ENCODE measurements around the gene PTGER4. TPM values are rescaled to one million over a fixed set of nuclear protein-coding genes. Genes with fewer than 3 reads are reported as not detected.

The PTGER4 gene
- total and polyA plus RNA-seq, 2 donors from 2014 or later, result 8.5 to 17.2 TPM

- intact Hi-C loops (cut with DNase I), result no loop called here
- H3K27ac ChIP-seq (ENCODE audit: low read depth in 2 of 2, low read length in 2 of 2), result no peak overlapping the region
- no peaks in the 10 kb centered on the region for H3K9me3 ChIP-seq (ENCODE audit: control insufficient read depth in 2 of 3, insufficient read depth in 1 of 3, low read length in 3 of 3)
- peaks cover 0 to 11% (median 0%) of the 10 kb centered on the region in 3 donors for H3K4me1 ChIP-seq (ENCODE audit: control insufficient read depth in 2 of 3, insufficient read depth in 2 of 3, low read depth in 1 of 3, low read length in 3 of 3)
- FAIRE-seq (no peak), DNase-seq (no peak)
- H3K36me3 ChIP-seq (ENCODE audit: control insufficient read depth in 2 of 3, insufficient read depth in 3 of 3, low read length in 3 of 3), result no peaks in the 10 kb centered on the region
- H3K27me3 ChIP-seq (ENCODE audit: control insufficient read depth, insufficient read depth, low read length), result peaks cover 3% of the 10 kb centered on the region
- H3K9ac ChIP-seq (ENCODE audit: low read length in 3 of 3), result no peak overlapping the region
- peak overlapping the region in 1 of 3 donors; percentile 44 for H3K4me3 ChIP-seq (ENCODE audit: low read length in 3 of 3)
- no peak for TF ChIP-seq CTCF (IDR thresholded peaks at IDR 0.05; ENCODE audit: borderline replicate concordance, extremely low read depth, insufficient read depth)
Measured at GRCh38 chr5:40678026-40678425, 1.7 kb upstream of the PTGER4 start.

GRCh38 chr5:40678460-40679147 is 1.1 kb upstream of the PTGER4 start:
- intact Hi-C loops (cut with DNase I), result no loop called here
- Histone ChIP-seq H3K4me1 (ENCODE audit: control insufficient read depth in 2 of 3, insufficient read depth in 2 of 3, low read depth in 1 of 3, low read length in 3 of 3) (peaks cover 0 to 11% (median 0%) of the 10 kb centered on the region in 3 donors), H3K36me3 (ENCODE audit: control insufficient read depth in 2 of 3, insufficient read depth in 3 of 3, low read length in 3 of 3) (no peaks in the 10 kb centered on the region), H3K9me3 (ENCODE audit: control insufficient read depth in 2 of 3, insufficient read depth in 1 of 3, low read length in 3 of 3) (no peaks in the 10 kb centered on the region), H3K27ac (ENCODE audit: low read depth in 2 of 2, low read length in 2 of 2) (peak overlapping the region; percentile 36 to 91), H3K9ac (ENCODE audit: low read length in 3 of 3) (peak overlapping the region; percentile 29 to 73 (median 67)), H3K27me3 (ENCODE audit: control insufficient read depth, insufficient read depth, low read length) (peaks cover 3% of the 10 kb centered on the region), H3K4me3 (ENCODE audit: low read length in 3 of 3) (peak overlapping the region; percentile 74 to 83 (median 81))
- FAIRE-seq (no peak), DNase-seq (no peak)
- no peak for TF ChIP-seq CTCF (IDR thresholded peaks at IDR 0.05; ENCODE audit: borderline replicate concordance, extremely low read depth, insufficient read depth)

- no peak for TF ChIP-seq CTCF (IDR thresholded peaks at IDR 0.05; ENCODE audit: borderline replicate concordance, extremely low read depth, insufficient read depth)
- Histone ChIP-seq H3K9me3 (ENCODE audit: control insufficient read depth in 2 of 3, insufficient read depth in 1 of 3, low read length in 3 of 3) (no peaks in the 10 kb centered on the region), H3K27me3 (ENCODE audit: control insufficient read depth, insufficient read depth, low read length) (peaks cover 3% of the 10 kb centered on the region), H3K4me3 (ENCODE audit: low read length in 3 of 3) (peak overlapping the region; percentile 76 to 83 (median 81)), H3K4me1 (ENCODE audit: control insufficient read depth in 2 of 3, insufficient read depth in 2 of 3, low read depth in 1 of 3, low read length in 3 of 3) (peaks cover 0 to 11% (median 0%) of the 10 kb centered on the region in 3 donors), H3K27ac (ENCODE audit: low read depth in 2 of 2, low read length in 2 of 2) (peak overlapping the region; percentile 95 to 96), H3K36me3 (ENCODE audit: control insufficient read depth in 2 of 3, insufficient read depth in 3 of 3, low read length in 3 of 3) (no peaks in the 10 kb centered on the region), H3K9ac (ENCODE audit: low read length in 3 of 3) (peak overlapping the region; percentile 55 to 73 (median 67))
- DNase-seq, result peak; percentile 94 to 98 (median 96)
- intact Hi-C loops (cut with DNase I), result no loop called here
- FAIRE-seq, result no peak
Measured at GRCh38 chr5:40679148-40679912, 385 bp upstream of the PTGER4 start.
